Panc1 (cell line): Measurements from ENCODE around the gene METTL24.

Experiments
- POLR2AphosphoS5 ChIP-seq: IDR thresholded peaks from 2 replicates; pipeline ENCODE4 v1.6.1; 2012; ENCODE audit warnings: mild to moderate bottlenecking, low read depth, low read length, moderate library complexity
- REST ChIP-seq, 2 experiments: IDR thresholded peaks; 2 replicates each; pipeline ENCODE4 v1.6.1; 2011 to 2012; ENCODE audit warnings: low read depth in 2 of 2, control low read depth in 1 of 2, low read length in 1 of 2, mild to moderate bottlenecking in 1 of 2, moderate library complexity in 1 of 2; ENCODE audit not compliant: insufficient read depth in 1 of 2
- TCF7L2 ChIP-seq: IDR thresholded peaks from 2 replicates; pipeline ENCODE4 v1.6.1; 2011; ENCODE audit warnings: mild to moderate bottlenecking, low read depth, low read length, inconsistent platforms

GRCh38 chr6:110329348-110329713 is 28.8 kb downstream of the METTL24 start:
- TF ChIP-seq REST (IDR thresholded peaks at IDR 0.05; ENCODE audit: insufficient read depth in 1 of 2, low read depth in 2 of 2, low read length in 1 of 2) (no peak), TCF7L2 (no peak), POLR2AphosphoS5 (no peak)
